ENCODE results near the gene ABCB8. TPM values are rescaled to one million over a fixed set of nuclear protein-coding genes. Genes with fewer than 3 reads are reported as not detected.

ABCB8 gene
- total RNA-seq, 1 experiment from 2014 or later = 29.7 TPM

GRCh38 chr7:151058781-151059366 lies 30.6 kb downstream of the ABCB8 start:
- Histone ChIP-seq H3K4me3 (ENCODE audit: insufficient read depth, low read depth, low read length) (peak overlapping the region; percentile 44), H3K27me3 (ENCODE audit: control insufficient read depth, insufficient read depth, low read length) (peaks cover 7% of the 10 kb centered on the region), H3K36me3 (replicated peaks; ENCODE audit: control insufficient read depth, insufficient read depth, low read length) (no peaks in the 10 kb centered on the region)
- no peak for DNase-seq

- peak; percentile 96 for DNase-seq
- H3K4me3 ChIP-seq (ENCODE audit: insufficient read depth, low read depth, low read length) = peak within 1 kb of the TSS; percentile 84
- no peaks in the 10 kb centered on the region; the same call in 1 of the 2 replicates for H3K36me3 ChIP-seq (replicated peaks; ENCODE audit: control insufficient read depth, insufficient read depth, low read length)
- peaks cover 7% of the 10 kb centered on the region for H3K27me3 ChIP-seq (ENCODE audit: control insufficient read depth, insufficient read depth, low read length)
Measured at GRCh38 chr7:151059367-151060112, 31.3 kb downstream of the ABCB8 start, which contains the start of gene SLC4A2. SLC4A2 (plus strand) TSS chr7:151059589; CDS start chr7:151061988, 2,399 bp downstream.

- Histone ChIP-seq H3K4me3 (ENCODE audit: insufficient read depth, low read depth, low read length) (peak overlapping the region; percentile 82), H3K27me3 (ENCODE audit: control insufficient read depth, insufficient read depth, low read length) (peaks cover 7% of the 10 kb centered on the region), H3K36me3 (replicated peaks; ENCODE audit: control insufficient read depth, insufficient read depth, low read length) (peaks cover 4% of the 10 kb centered on the region)
- DNase-seq = no peak
Measured at GRCh38 chr7:151060113-151060415, 31.8 kb downstream of the ABCB8 start.

- Histone ChIP-seq H3K36me3 (replicated peaks; ENCODE audit: control insufficient read depth, insufficient read depth, low read length) (peaks cover 7% of the 10 kb centered on the region), H3K4me3 (ENCODE audit: insufficient read depth, low read depth, low read length) (peak overlapping the region; percentile 82), H3K27me3 (ENCODE audit: control insufficient read depth, insufficient read depth, low read length) (peaks cover 7% of the 10 kb centered on the region)
- DNase-seq = peak; percentile 79
Measured at GRCh38 chr7:151060416-151061212, 32.4 kb downstream of the ABCB8 start.

DNA sequence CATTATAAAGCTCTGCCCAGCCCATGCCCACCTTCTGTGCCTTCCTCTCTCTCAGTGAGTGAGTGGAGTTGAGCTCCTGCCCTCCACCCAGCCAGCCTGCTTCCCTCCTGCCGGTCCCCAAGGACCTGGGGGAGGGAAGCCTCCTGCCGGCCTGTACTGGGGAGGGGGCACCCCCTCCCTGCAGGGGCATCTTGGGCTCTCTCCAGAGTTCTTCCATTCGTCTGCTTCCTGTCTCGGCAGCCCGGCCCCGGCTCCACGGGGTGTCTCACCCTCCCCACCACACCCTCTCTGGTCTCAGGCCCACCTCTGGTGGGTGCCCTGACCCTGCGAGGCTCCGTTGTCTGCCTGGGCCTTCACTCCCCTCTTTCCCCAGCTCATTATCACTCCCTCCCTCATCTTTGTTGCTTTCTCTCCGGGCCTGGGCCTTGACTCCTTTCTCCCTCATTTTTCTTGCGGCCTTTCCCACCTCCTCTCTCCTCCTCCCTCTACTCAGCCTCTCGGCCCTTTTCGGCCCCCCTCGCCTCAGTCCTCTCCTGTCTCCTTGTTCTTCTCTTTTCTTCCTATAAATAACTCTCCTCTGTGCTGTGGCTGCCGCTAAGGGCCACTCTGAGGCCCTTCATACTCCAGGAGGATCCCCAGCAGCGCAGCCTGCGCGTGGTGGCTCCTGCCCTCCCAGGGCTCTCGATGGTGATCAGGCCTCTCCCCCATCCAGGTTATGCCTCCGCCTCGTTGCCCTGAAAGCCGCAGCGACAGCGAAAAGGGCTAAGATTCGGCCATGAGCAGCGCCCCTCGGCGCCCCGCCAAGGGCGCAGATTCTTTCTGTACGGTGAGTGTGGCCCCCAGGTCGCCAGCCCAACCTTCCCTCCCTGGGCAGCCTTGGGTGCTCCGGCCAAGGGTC lies 33.2 kb downstream of the ABCB8 start:
- DNase-seq = peak; percentile 79
- Histone ChIP-seq H3K27me3 (ENCODE audit: control insufficient read depth, insufficient read depth, low read length) (peaks cover 7% of the 10 kb centered on the region), H3K4me3 (ENCODE audit: insufficient read depth, low read depth, low read length) (peak overlapping the region; percentile 82), H3K36me3 (replicated peaks; ENCODE audit: control insufficient read depth, insufficient read depth, low read length) (peaks cover 7% of the 10 kb centered on the region)

DNA sequence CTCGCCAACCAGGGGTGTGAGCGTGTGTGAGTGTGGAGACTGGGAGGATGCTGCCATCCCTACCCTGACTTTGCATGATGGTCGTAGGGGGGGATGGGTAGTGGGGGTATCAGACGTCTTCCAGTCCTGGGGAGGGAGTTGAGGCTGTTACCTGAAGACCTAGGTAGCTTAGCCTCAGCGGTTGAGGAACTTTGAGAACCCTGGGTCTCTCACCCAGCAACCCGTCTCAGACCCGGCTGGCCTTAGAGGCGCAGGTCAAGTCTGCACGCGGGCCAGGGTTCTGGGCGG lies 33.8 kb downstream of the ABCB8 start:
- Histone ChIP-seq H3K4me3 (ENCODE audit: insufficient read depth, low read depth, low read length) (peak overlapping the region; percentile 28), H3K27me3 (ENCODE audit: control insufficient read depth, insufficient read depth, low read length) (peaks cover 3% of the 10 kb centered on the region; the same call in 1 of the 2 replicates), H3K36me3 (replicated peaks; ENCODE audit: control insufficient read depth, insufficient read depth, low read length) (peaks cover 9% of the 10 kb centered on the region)
- DNase-seq = no peak

DNA sequence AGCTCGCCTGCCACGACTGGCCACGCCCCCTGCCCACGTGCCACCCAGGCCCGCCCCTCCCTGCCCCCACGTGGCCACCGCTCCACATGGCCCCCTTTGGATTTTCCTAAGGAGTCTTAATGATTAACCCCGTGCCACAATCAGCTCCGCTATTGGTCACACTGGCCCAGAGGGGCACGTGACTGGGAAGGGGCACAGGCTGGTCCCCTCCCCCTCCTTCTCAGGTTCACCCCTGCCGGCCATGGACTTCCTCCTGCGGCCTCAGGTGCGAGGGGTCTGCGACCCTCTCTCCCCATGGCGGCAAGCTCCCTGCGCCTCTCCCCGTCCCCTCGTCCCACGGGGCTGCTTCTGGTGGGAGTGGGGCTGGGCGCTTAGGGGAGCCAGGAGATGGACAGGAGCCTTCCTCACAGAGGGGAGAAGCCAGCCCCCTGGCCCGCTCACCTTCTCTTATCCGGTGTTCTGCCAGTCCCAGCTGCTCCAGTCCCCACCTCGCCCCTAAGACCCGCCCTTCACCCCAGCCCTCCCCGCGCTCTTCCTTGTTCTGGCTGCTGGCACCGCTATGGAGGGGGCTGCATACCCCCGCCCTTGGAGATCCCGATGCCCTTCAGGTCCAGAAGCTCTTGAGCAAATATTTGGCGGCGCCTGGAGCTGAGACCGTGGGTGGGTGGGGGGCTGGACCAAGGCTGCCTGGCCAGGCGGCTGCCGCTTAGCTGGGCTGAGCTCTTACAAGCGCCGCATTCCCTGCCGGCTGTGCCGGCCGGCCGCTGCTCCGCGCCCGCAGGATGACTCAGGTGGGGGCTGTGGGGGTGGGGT lies 34.4 kb downstream of the ABCB8 start:
- Histone ChIP-seq H3K27me3 (ENCODE audit: control insufficient read depth, insufficient read depth, low read length) (peaks cover 3% of the 10 kb centered on the region; the same call in 1 of the 2 replicates), H3K4me3 (ENCODE audit: insufficient read depth, low read depth, low read length) (peak overlapping the region; percentile 49), H3K36me3 (replicated peaks; ENCODE audit: control insufficient read depth, insufficient read depth, low read length) (peaks cover 12% of the 10 kb centered on the region)
- DNase-seq = peak; percentile 99

DNA sequence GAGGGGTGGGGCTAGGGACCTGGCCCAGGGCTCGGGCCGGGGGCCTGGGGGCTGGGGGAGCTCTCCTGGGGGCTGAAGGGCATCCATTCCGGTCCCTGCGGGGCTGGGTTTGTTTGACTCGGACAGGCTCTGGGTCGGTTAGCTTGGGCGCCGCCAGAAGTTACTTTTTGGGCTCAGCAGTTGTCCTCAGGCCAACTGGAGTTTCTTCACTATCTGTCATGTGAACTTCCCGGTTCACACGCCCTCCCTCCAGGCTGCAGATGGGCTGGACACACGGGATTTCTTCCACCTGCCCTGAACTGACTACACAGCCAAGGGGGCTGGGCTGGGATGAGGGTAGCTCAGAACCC lies 34.9 kb downstream of the ABCB8 start:
- Histone ChIP-seq H3K36me3 (replicated peaks; ENCODE audit: control insufficient read depth, insufficient read depth, low read length) (peaks cover 12% of the 10 kb centered on the region), H3K4me3 (ENCODE audit: insufficient read depth, low read depth, low read length) (peak overlapping the region; percentile 49), H3K27me3 (ENCODE audit: control insufficient read depth, insufficient read depth, low read length) (peaks cover 3% of the 10 kb centered on the region; the same call in 1 of the 2 replicates)
- DNase-seq = no peak

GRCh38 chr7:151064454-151064853 lies 36.2 kb downstream of the ABCB8 start:
- no peak for DNase-seq
- no peak overlapping the region for H3K4me3 ChIP-seq (ENCODE audit: insufficient read depth, low read depth, low read length)
- peaks cover 3% of the 10 kb centered on the region; the same call in 1 of the 2 replicates for H3K27me3 ChIP-seq (ENCODE audit: control insufficient read depth, insufficient read depth, low read length)
- H3K36me3 ChIP-seq (replicated peaks; ENCODE audit: control insufficient read depth, insufficient read depth, low read length) = peaks cover 15% of the 10 kb centered on the region

DNA sequence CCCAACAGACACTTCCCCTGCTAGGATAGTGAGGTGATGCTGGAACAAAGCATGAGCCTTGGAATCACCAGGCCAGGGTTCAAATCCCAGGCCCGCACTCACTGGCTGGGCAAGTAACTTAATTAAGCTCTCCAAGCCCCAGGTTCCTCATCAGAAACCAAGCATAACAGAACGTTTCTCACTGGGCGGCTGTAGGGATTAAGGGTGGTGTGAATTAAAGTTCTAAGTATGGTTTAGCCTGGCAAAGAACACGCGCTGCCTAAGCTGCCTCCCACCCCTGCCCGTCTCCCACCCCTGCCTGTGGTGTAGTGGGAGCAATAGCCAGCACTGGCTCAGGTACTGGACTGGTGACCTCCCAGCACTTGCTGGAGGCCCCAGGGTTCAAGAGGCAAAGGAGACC lies 36.7 kb downstream of the ABCB8 start:
- peaks cover 20% of the 10 kb centered on the region for H3K36me3 ChIP-seq (replicated peaks; ENCODE audit: control insufficient read depth, insufficient read depth, low read length)
- DNase-seq = no peak
- peaks cover 3% of the 10 kb centered on the region; the same call in 1 of the 2 replicates for H3K27me3 ChIP-seq (ENCODE audit: control insufficient read depth, insufficient read depth, low read length)
- H3K4me3 ChIP-seq (ENCODE audit: insufficient read depth, low read depth, low read length) = no peak overlapping the region

DNA sequence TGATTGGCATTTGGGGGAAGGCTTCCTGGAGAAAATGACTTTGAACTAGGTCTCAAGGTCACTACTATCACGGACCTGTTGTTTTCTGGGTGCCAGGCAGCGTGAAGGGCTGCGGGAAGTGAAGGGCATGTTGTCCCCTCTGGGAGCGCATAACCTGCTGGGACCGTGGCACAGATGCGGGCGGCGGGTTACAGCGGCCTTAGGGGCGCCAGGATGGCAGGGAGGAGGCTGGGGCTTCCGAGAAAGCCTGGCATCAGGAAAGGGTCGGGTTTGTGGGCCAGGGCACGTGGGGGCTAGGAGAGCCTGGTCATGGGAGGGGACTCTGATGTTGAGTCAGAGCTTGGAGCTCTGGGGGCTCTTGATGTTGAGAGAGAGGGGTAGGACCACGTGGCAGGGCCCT lies 37.3 kb downstream of the ABCB8 start:
- H3K27me3 ChIP-seq (ENCODE audit: control insufficient read depth, insufficient read depth, low read length) = peaks cover 2% of the 10 kb centered on the region; the same call in 1 of the 2 replicates
- H3K4me3 ChIP-seq (ENCODE audit: insufficient read depth, low read depth, low read length) = no peak overlapping the region
- no peak for DNase-seq
- H3K36me3 ChIP-seq (replicated peaks; ENCODE audit: control insufficient read depth, insufficient read depth, low read length) = peaks cover 24% of the 10 kb centered on the region

DNA sequence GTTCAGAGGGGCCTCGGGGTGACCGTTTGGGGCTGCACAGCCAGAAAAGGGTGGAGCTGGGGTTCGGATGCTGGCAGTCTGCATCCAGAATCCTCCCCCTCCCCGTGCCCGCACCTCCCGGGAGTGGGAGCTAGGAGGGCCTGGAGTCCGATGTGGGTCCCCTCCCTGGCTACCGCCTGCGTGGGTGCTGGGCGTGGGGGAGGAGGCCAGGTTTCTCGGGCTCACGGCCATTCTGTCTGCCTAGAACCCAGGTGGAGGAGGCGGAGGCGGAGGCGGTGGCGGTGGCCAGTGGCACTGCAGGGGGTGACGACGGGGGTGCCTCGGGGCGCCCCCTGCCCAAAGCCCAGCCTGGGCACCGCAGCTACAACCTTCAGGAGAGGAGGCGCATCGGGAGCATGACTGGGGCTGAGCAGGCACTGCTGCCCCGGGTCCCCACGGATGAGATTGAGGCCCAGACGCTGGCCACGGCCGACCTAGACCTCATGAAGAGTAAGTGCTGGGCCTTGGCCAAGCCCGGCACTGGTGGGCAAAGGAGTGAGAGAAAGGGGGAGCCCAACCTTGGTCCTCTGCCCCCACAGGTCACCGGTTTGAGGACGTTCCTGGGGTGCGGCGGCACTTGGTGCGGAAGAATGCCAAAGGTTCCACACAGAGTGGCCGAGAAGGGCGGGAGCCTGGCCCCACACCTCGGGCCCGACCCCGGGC lies 38.2 kb downstream of the ABCB8 start:
- Histone ChIP-seq H3K36me3 (replicated peaks; ENCODE audit: control insufficient read depth, insufficient read depth, low read length) (peaks cover 27% of the 10 kb centered on the region), H3K27me3 (ENCODE audit: control insufficient read depth, insufficient read depth, low read length) (no peaks in the 10 kb centered on the region), H3K4me3 (ENCODE audit: insufficient read depth, low read depth, low read length) (no peak overlapping the region)
- no peak for DNase-seq

Data from H7 (cell line).